NB4 (cell line): ENCODE data around the gene PNPLA5.

Experiments
- MYC ChIP-seq: IDR thresholded peaks from 2 replicates; pipeline ENCODE4 v1.6.1; 2011; ENCODE audit warnings: low read depth, low read length
- POLR2A ChIP-seq: IDR thresholded peaks from 2 replicates; pipeline ENCODE4 v1.6.1; 2011; ENCODE audit warnings: mild to moderate bottlenecking; ENCODE audit not compliant: insufficient read length; ENCODE audit errors: extremely low read depth
- TF ChIP-seq, protein P1 (sequence below): IDR thresholded peaks from one replicate; pipeline ENCODE4 v1.5.1; 2012; ENCODE audit warnings: low read depth, low read length
- TF ChIP-seq, protein P2 (sequence below): IDR thresholded peaks from 2 replicates; pipeline ENCODE4 v1.6.1; 2011; ENCODE audit warnings: low read depth, low read length

DNA sequence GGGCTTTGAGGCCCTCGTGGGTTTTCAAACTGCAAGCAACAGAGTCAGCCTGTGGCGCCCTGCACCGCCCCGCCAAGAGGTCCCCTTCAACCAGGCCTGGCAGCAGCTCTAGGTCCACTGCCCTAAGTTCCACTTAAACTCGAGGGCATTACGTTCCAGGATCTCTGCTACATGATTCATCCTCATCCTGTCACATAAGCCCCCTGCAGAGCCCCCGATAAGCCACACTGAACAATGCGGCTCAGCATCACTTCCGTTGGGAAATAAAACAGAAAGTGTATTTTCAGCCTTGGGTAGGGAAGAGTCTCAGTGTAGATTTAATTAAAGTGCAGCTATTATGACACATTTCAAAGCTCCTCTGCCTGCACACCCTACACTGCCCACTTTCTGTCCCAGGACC lies 54.1 kb downstream of the PNPLA5 start:
- TF ChIP-seq MYC (no peak), POLR2A (no peak)
- TF ChIP-seq, protein P1, sequence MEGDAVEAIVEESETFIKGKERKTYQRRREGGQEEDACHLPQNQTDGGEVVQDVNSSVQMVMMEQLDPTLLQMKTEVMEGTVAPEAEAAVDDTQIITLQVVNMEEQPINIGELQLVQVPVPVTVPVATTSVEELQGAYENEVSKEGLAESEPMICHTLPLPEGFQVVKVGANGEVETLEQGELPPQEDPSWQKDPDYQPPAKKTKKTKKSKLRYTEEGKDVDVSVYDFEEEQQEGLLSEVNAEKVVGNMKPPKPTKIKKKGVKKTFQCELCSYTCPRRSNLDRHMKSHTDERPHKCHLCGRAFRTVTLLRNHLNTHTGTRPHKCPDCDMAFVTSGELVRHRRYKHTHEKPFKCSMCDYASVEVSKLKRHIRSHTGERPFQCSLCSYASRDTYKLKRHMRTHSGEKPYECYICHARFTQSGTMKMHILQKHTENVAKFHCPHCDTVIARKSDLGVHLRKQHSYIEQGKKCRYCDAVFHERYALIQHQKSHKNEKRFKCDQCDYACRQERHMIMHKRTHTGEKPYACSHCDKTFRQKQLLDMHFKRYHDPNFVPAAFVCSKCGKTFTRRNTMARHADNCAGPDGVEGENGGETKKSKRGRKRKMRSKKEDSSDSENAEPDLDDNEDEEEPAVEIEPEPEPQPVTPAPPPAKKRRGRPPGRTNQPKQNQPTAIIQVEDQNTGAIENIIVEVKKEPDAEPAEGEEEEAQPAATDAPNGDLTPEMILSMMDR: no peak
- TF ChIP-seq, protein P2, sequence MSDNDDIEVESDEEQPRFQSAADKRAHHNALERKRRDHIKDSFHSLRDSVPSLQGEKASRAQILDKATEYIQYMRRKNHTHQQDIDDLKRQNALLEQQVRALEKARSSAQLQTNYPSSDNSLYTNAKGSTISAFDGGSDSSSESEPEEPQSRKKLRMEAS: no peak
